Endodermal cell (in vitro differentiated cells): Measurements from ENCODE around the gene DNAH2. TPM values are rescaled to one million over a fixed set of nuclear protein-coding genes. Genes with fewer than 3 reads are reported as not detected.

Source experiments
- DNase-seq: peaks from one replicate; pipeline ENCODE4 v3.0.0-alpha.2; 2017
- H3K27ac ChIP-seq: 2 replicates; pipeline ENCODE4 v1.5.1; 2013; ENCODE audit warnings: mild to moderate bottlenecking, low read depth, low read length, moderate library complexity
- H3K27me3 ChIP-seq: 2 replicates; pipeline ENCODE4 v1.6.1; 2013; ENCODE audit warnings: mild to moderate bottlenecking, low read length, moderate library complexity; ENCODE audit not compliant: insufficient read depth, control insufficient read depth, poor library complexity, severe bottlenecking
- H3K36me3 ChIP-seq: 2 replicates; pipeline ENCODE4 v1.7.0; 2013; ENCODE audit warnings: mild to moderate bottlenecking, low read length, moderate library complexity; ENCODE audit not compliant: control insufficient read depth, insufficient read depth
- H3K4me1 ChIP-seq: one replicate; pipeline ENCODE4 v1.7.0; 2013; ENCODE audit warnings: low read length; ENCODE audit not compliant: control insufficient read depth, insufficient read depth
- H3K4me3 ChIP-seq: 2 replicates; pipeline ENCODE4 v1.5.1; 2013; ENCODE audit warnings: mild to moderate bottlenecking, low read length, moderate library complexity
- H3K9ac ChIP-seq: 2 replicates; pipeline ENCODE4 v1.6.1; 2013; ENCODE audit warnings: mild to moderate bottlenecking, low read length, moderate library complexity; ENCODE audit not compliant: poor library complexity, severe bottlenecking; ENCODE audit errors: extremely low read depth
- H3K9me3 ChIP-seq: 2 replicates; pipeline ENCODE4 v1.6.1; 2013; ENCODE audit warnings: mild to moderate bottlenecking, low read length, moderate library complexity; ENCODE audit not compliant: control insufficient read depth
- H3K27ac Mint-ChIP-seq: 2 replicates; pipeline ENCODE4 v1.8.0; 2020; ENCODE audit warnings: mixed read lengths
- H3K27me3 Mint-ChIP-seq: 2 replicates; pipeline ENCODE4 v1.8.0; 2021; ENCODE audit warnings: mild to moderate bottlenecking, mixed read lengths; ENCODE audit not compliant: insufficient read depth
- H3K36me3 Mint-ChIP-seq: 2 replicates; pipeline ENCODE4 v1.8.0; 2020; ENCODE audit warnings: low read depth, mixed read lengths
- H3K4me1 Mint-ChIP-seq: 2 replicates; pipeline ENCODE4 v1.8.0; 2020; ENCODE audit warnings: mixed read lengths
- H3K4me3 Mint-ChIP-seq: 2 replicates; pipeline ENCODE4 v1.8.0; 2020; ENCODE audit warnings: mild to moderate bottlenecking, moderate library complexity, mixed read lengths
- H3K9me3 Mint-ChIP-seq: 2 replicates; pipeline ENCODE4 v1.8.0; 2020; ENCODE audit warnings: mild to moderate bottlenecking, mixed read lengths
- WGBS, 2 experiments: methylation state at CpG; one replicate each; pipeline versions ENCODE4 v1.1.5 to v1.1.7; 2013; ENCODE audit warnings: missing lambda C conversion rate in 2 of 2, mixed read lengths in 1 of 2; ENCODE audit not compliant: insufficient coverage in 1 of 2, insufficient read length in 1 of 2; 5-methylcytosine and 5-hydroxymethylcytosine counted together
- total RNA-seq, 2 donors: library from RNA; stranded (reverse); fragmentation: NEBNext Ultra II Directional in 1 of 2; extraction: Animal tissue kit (Norgen Biotek cat#: 25700) in 1 of 2; gene quantifications; 2 replicates in 1 of 2; 3 replicates in 1 of 2; pipeline ENCODE4 v1.2.1, GENCODE V29; 2021
- TF ChIP-seq, protein P1 (sequence below): fragments of 200-600 bp; sonication (generic); conservative IDR thresholded peaks from 2 replicates; pipeline ENCODE4 v1.5.0; 2021; ENCODE audit warnings: antibody characterized with exemption, mild to moderate bottlenecking

The DNAH2 gene
- total RNA-seq, 2 donors from 2014 or later = 0.42 to 0.69 TPM

DNA sequence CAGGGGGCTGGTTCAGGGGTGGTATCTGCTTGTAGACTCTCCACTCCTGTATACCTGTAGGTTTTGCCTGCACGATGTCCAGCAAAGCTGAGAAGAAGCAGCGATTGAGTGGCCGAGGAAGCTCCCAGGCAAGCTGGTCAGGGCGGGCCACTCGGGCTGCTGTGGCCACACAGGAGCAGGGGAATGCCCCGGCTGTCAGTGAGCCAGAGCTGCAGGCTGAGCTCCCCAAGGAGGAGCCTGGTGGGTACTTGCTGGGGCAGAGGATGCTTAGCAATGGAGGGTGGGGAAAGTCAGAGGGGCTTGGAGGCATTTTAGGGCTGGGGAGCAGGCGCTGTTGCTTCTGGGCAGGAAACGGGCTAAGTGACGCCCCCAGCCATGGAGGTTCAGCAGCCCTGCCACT is 2.1 kb downstream of the DNAH2 start:
- peaks cover 28% of the 10 kb centered on the region for H3K4me1 Mint-ChIP-seq
- peaks cover 37% of the 10 kb centered on the region for H3K27me3 Mint-ChIP-seq
- Histone ChIP-seq H3K27me3 (peaks cover 25% of the 10 kb centered on the region), H3K9me3 (no peaks in the 10 kb centered on the region), H3K4me1 (peaks cover 2% of the 10 kb centered on the region), H3K4me3 (no peak overlapping the region), H3K9ac (no peak overlapping the region), H3K36me3 (no peaks in the 10 kb centered on the region), H3K27ac (no peak overlapping the region)
- H3K4me3 Mint-ChIP-seq = no peak overlapping the region
- H3K36me3 Mint-ChIP-seq = no peaks in the 10 kb centered on the region
- TF ChIP-seq, protein P1, sequence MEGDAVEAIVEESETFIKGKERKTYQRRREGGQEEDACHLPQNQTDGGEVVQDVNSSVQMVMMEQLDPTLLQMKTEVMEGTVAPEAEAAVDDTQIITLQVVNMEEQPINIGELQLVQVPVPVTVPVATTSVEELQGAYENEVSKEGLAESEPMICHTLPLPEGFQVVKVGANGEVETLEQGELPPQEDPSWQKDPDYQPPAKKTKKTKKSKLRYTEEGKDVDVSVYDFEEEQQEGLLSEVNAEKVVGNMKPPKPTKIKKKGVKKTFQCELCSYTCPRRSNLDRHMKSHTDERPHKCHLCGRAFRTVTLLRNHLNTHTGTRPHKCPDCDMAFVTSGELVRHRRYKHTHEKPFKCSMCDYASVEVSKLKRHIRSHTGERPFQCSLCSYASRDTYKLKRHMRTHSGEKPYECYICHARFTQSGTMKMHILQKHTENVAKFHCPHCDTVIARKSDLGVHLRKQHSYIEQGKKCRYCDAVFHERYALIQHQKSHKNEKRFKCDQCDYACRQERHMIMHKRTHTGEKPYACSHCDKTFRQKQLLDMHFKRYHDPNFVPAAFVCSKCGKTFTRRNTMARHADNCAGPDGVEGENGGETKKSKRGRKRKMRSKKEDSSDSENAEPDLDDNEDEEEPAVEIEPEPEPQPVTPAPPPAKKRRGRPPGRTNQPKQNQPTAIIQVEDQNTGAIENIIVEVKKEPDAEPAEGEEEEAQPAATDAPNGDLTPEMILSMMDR = no peak
- no peak overlapping the region for H3K27ac Mint-ChIP-seq
- 67 to 85% methylated on average over 3 to 9 of the region's 9 CpGs for WGBS, 2 experiments
- H3K9me3 Mint-ChIP-seq = no peaks in the 10 kb centered on the region
- no peak for DNase-seq

DNA sequence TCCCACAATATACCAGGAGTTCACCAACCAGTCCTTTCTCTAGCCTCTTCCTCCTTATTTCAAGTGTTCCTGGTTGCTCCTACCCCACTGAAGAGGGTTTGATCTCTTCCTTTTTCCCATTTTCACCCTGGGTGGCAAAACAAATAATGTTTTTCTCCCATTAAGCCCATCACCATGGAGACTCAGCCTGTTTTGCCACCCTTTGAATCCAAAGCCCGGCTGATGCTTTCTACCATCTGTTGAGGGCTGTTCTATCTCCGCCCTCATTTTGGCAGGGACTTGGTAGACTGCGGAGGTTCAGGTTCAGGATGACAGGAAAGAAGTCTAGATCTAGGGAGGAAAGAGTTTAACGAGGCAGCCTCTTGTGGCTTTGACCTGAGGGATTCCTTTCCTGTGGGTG is 2.6 kb downstream of the DNAH2 start:
- no peak overlapping the region for H3K4me3 ChIP-seq
- H3K4me3 Mint-ChIP-seq = no peak overlapping the region
- H3K4me1 Mint-ChIP-seq = peaks cover 26% of the 10 kb centered on the region

DNA sequence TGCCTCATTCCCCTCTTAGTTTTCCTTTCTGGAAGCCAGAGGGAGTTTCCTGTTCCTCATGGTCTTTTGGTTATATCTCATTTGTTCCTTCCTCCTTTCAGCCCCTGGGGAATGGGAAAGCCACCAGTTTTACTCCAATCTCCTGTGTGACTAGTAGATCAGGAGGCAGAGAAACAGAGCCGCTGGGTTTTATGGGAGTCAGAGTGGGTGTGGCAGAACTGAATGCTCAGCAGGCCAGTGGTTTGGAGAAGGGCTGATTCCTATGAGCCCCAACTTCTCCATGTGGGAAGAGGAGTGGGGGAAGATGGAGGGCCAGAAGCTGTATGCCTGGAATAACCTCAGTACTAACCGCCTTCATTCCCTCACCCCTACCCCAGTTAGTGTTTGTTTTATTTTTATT is 4.1 kb downstream of the DNAH2 start:
- WGBS, 2 experiments = 90% methylated on average over 1 of the region's 2 CpGs; no CpG with 5 or more reads in 1 of the 2 experiments
- DNase-seq = no peak
- Mint-ChIP-seq H3K4me3 (no peak overlapping the region), H3K9me3 (no peaks in the 10 kb centered on the region), H3K4me1 (peaks cover 11% of the 10 kb centered on the region), H3K27ac (no peak overlapping the region), H3K36me3 (no peaks in the 10 kb centered on the region), H3K27me3 (peaks cover 35% of the 10 kb centered on the region)
- H3K4me3 ChIP-seq = no peak overlapping the region
- no peak overlapping the region for H3K27ac ChIP-seq
- peaks cover 25% of the 10 kb centered on the region for H3K27me3 ChIP-seq
- H3K9ac ChIP-seq = no peak overlapping the region
- H3K36me3 ChIP-seq = no peaks in the 10 kb centered on the region
- TF ChIP-seq, protein P1 = no peak
- no peaks in the 10 kb centered on the region for H3K9me3 ChIP-seq
- H3K4me1 ChIP-seq = peaks cover 2% of the 10 kb centered on the region

More for the DNA sequence above, 2.6 kb downstream of the DNAH2 start:
- Histone ChIP-seq H3K36me3 (no peaks in the 10 kb centered on the region), H3K27me3 (peaks cover 25% of the 10 kb centered on the region), H3K27ac (no peak overlapping the region), H3K9me3 (no peaks in the 10 kb centered on the region), H3K9ac (no peak overlapping the region), H3K4me1 (peaks cover 2% of the 10 kb centered on the region)
- TF ChIP-seq, protein P1 = no peak
- Mint-ChIP-seq H3K36me3 (no peaks in the 10 kb centered on the region), H3K27ac (no peak overlapping the region), H3K9me3 (no peaks in the 10 kb centered on the region), H3K27me3 (peaks cover 37% of the 10 kb centered on the region)
- 77 to 78% methylated on average over 3 to 4 of the region's 4 CpGs for WGBS, 2 experiments
- DNase-seq = no peak
